ENCODE data around the gene RPS6KA1.

DNA sequence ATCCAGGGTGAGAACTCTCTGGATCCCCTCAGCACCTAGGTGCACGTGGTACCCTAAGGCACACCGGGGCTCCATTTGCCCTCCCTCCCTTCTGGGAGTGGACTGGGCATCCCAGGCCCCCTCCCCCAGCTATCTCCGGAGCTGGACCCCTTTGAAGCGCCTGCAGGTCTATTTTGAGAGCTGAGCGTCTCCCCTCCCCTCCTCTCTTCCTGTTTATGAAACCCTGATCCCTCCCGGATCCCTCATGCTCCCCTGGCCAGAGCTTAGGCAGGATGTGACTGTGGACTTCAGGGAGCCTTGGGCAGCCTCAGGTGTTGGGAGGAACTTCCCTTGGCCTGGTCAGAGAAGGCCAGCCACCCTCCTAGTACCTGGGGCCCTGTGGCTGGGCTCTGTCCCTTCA lies 10.2 kb downstream of the RPS6KA1 start:
- no peak for TF ChIP-seq POLR2AphosphoS5 (IDR thresholded peaks at IDR 0.05)
- TF ChIP-seq, protein P1, sequence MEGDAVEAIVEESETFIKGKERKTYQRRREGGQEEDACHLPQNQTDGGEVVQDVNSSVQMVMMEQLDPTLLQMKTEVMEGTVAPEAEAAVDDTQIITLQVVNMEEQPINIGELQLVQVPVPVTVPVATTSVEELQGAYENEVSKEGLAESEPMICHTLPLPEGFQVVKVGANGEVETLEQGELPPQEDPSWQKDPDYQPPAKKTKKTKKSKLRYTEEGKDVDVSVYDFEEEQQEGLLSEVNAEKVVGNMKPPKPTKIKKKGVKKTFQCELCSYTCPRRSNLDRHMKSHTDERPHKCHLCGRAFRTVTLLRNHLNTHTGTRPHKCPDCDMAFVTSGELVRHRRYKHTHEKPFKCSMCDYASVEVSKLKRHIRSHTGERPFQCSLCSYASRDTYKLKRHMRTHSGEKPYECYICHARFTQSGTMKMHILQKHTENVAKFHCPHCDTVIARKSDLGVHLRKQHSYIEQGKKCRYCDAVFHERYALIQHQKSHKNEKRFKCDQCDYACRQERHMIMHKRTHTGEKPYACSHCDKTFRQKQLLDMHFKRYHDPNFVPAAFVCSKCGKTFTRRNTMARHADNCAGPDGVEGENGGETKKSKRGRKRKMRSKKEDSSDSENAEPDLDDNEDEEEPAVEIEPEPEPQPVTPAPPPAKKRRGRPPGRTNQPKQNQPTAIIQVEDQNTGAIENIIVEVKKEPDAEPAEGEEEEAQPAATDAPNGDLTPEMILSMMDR (IDR thresholded peaks at IDR 0.05) = no peak
